ENCODE measurements around the gene NOC3L.
"Not testable (repeated sequence)": the region's sequence is repeated elsewhere in the genome, so short reads cannot be mapped to it uniquely, and the experiment has no call there.

NOC3L gene

DNA sequence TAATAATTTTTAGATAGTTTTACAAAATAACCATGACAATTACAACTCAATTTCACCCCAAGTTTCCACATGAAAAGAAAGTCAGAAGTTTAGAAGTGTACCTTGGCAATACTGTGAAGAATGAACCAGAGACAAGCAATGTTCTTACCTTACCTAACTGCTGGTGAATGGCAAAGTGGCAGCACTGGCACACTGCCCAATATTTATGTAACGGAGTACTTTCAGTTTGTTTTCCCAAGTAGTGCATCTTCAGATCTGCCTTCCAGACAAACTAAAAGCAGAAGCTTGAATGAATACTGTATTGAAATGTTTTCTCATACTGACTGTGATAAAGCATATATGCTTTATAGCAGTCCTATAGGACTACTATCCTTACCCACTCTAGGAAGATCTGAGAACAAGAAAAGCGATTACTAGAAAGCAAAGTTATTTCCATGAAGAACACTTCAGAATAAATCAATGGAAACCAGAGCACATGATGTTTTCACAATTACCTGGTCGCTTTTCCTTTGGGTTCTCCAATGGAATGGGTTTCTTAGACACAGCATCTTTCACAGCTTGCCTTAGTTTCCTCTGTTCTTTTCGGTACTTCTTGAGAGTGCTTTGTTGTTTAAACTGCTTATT is 1.5 kb downstream of the NOC3L start:
- DNase-seq = peak in 1 of 56 donors; percentile 5

DNA sequence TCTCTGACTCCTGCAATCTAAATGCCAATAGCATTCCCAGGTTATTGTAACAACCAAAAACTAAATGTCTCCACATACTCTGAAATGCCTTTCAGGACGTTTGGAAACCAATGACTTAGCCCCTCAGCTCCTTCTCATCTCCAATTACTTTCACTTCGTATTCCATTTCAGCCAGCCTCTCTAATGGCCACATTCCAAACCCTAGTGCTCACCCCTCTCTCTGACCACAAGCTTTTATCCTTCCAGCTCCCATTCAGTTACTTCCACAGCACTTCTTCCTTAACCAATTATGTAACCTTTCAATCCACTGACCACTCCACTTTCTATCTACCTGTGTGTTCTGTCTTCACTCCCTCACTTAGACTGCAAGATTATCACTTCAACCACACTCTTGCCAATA is 4.3 kb downstream of the NOC3L start:
- no peak for DNase-seq

DNA sequence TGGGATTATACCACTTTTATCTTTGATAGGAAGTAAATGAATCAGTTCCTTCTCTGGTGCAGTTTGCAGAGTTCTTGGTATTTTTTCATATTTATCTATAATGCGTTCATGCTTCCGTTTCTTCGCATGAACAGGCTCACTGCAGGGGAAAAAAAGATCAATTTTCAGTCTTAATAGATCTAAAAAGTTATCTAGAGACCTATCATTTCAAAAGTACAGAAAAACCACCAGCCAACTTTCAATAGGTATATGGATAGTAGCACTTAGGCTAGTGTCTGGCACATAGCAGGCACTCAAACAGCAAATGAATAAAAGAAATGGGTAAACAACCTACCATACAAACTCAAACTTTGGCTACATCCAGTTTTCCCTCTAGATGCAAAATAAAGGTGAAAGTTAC is 5.5 kb downstream of the NOC3L start:
- DNase-seq = no peak

DNA sequence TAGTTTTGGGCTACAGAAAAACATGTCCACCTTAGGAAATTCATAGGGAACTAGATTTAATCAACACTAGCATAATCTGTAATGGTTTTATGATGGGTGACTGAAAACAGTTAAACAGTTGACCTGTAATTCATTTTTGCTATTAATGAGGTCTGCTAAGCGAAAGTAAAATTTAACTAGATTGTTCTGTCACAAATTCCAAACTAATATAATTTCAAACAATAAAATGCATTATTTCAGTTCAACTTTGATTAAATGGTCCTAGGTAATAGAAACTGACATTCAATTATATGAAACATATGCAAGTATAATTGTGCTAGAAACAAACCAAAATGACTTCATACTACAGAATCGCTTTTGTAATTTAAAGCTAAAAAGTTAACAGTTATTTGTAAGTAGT is 6.9 kb downstream of the NOC3L start:
- DNase-seq = no peak

DNA sequence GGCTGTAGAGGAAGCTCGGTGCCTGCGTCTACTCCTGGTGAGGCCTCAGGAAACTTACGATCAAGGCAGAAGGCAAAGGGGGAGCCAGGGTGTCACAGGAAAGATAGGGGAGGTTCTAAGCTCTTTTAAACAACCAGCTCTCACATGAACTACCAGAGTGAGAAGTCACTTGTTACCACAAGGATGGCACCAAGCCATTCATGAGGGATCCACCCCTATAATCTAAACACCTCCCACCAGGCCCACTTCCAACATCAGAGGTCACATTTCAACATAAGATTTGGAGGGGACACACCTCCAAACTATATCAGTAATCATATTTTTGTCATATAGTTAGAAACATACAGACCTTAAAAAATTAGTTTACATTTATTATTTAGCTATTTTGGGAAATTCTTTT is 9.4 kb downstream of the NOC3L start:
- no peak for DNase-seq

DNA sequence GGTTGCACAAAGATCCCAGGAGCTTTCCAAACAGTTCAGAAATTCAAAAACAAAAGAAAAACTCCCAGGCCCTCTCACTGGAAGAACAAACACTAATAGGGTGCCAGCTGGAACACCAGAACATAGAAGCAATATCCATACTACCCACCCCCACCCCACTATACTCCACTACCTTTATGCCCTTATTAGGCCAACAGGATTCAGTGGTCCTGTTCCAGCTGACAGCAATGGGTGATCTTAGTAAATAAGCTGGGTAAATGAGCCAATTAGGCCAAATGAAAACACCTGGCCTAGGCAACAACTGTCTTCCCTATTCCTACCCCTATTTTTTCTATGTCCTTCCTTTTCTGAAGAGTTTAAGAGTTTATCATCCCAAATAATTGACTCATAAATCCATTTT is 11.7 kb downstream of the NOC3L start:
- no peak for DNase-seq

DNA sequence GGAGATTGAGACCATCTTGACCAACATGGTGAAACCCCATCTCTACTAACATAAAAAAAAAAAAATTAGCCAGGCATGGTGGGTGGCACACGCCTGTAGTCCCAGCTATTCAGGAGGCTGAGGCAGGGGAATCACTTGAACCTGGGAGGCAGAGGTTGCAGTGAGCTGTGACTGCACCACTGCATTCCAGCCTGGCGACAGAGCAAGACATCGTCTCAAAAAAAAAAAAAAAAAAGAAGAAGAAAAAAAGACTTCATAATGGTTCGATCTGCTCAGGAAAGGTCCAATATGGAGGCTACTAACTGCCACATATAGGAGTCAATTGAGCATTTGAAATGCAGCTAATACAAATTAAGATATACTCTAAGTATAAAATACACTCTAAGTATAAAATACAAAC is 12.2 kb downstream of the NOC3L start:
- DNase-seq = not testable (repeated sequence)

DNA sequence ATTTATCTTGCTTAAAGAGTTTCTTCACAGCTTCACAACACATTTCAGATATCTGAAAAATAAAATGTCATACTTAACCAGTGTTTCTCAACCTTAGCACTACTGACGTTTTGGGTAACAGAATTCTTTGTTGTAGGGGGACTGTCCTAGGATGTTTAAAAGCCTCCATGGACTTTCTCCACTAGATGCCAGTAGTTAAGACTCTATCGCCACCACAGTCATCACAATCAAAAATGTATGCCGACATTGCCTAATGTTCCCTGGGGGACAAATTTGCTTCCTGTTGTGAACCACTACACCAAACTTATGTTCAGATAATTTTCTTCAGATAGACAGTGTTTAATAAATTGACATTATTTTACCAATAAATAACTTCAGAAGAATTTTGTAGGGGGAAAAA is 13.4 kb downstream of the NOC3L start:
- DNase-seq = no peak

DNA sequence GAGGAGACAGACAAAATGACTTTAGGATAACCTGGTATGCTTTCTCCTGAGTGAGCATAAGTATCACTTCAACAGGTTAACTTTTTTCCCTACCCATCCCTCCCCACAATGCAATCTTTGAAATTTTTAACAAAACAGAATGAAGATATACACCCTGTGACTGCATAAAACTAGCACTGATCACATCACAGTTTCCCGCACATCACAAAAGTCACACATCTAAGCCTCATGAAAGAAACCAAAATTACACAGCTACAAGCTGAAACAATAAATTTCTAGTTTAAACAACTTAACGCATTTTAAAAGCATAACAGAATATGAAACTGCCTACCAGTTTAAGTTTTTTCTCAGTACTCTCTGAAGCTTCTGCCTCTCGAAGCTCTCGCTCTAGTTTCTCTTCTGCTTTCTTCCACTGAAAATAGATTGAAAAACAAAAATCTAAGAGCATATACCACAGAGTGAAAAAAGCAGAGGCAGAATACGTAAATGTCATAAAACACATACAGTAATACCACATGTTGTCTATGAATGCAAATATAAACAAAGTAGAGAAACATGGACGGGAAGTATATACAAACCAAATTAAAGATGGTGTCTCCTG is 18.1 kb downstream of the NOC3L start:
- DNase-seq = no peak

DNA sequence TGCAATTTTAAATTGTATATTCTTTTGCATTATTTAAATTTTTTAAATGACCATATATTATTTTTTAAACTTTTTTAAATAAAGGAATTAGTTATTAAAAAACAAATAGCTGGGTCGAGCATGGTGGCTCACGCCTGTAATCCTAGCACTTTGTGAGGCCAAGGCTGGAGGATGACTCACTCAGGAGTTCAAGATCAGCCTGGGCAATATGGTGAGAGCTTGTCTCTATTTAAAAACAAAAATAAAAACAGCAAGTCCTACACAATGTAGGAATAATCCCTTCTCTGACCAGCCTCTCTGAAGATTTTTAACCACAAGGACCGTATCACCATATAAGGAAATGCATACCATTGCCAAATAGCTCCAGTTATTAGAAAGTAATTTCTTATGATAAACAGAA is 19.6 kb downstream of the NOC3L start:
- no peak for DNase-seq

DNA sequence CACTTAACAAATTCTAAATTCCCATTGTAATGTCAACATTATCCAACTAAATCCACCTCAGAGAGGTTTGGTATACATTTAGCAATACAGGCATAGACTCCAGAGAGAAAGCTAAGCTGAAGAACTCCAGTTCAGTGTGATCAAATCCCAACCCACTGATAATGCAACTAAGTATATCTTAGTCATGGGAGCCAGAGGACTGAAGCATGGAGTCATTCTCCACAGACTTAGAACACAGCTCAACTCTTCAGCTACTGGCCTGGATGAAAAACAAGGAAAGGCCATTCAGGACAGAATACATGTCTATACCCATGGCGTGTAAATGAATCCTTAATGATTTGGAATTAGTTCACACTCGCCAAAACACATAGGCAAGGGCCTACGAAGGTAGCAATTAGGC is 27.9 kb downstream of the NOC3L start:
- no peak for DNase-seq

DNA sequence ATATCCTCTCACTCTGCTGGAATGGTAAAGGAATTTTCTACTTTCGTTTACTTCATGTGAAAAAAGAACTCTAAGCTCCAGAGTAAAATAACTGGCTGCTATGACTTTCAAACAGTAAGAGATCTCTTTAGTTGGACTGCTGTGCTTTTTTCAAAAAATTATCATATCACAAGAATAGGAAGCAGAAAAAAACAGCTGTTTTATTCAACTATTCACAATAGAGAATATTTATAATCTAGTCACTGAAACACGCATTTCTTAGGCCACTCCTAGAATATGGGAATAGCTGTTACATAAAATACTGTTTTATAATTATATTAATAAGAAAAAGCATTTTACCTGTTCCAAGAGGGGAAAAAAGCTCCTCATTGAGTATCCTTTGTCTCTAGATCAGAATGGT is 29.7 kb downstream of the NOC3L start:
- no peak for DNase-seq

DNA sequence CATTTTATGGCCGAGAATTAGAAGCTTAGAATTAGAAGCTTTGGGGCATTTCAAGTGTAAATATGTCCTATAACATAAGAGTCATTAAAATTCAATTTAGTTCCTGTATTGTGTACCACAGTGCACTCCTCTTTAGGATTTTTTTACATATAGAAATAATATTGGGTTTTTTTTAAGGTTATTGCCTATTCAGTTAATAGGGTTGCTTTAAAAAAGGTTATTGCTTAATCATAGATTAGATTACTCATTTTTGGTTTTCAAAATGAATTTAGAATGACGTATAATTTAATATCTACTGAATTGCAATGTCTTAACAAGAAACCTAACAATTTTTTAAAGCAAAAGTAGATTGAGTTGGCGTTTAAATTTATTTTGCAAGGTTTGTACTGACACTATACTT is 34.1 kb downstream of the NOC3L start:
- DNase-seq = no peak

DNA sequence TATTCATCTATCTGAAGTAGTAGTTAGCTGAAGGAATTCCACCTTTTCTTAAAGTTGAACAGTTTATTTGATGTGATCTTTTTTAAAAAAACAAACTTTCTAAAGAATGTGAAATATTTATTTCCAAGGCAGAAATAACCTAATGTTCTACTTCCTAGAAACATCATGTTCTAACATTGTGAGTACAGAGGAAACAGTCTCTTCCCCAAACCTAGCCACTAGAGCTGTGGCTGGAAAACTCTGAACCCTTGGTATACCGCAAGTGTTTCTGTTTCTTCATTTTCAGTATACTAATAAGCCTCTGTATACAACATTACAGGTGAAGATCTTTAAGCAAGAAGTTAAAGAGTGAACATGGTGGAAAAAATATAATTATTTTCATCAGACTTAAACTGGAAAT is 35.1 kb downstream of the NOC3L start:
- no peak for DNase-seq

DNA sequence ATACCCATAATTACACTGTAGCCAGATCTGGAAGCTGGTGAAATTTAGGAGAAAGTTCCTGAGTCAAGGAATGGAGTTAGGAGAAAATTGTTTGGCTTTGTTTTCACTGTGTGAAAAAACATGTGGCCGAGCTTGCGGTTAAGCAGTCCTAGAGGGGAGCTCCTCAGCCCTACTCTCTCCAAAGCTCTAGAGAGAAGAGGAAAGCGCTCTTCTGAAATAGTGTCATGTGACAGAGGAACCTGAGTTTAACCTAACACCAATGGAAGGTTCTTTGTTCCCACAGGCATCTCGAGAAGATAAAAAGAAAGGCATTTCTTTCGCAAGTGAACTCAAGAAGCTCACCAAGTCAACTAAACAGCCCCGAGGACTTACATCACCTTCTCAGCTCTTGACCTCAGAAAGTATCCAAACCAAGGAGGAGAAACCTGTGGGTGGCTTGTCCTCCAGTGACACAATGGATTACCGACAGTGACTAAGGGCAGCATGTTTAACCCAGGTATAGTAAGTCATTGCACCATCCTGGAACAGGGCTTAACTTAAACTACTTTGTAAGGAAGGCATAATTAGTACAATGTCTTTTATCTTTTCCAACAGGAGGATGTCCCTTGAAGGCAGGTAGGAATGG is 38.0 kb downstream of the NOC3L start:
- no peak for DNase-seq

DNA sequence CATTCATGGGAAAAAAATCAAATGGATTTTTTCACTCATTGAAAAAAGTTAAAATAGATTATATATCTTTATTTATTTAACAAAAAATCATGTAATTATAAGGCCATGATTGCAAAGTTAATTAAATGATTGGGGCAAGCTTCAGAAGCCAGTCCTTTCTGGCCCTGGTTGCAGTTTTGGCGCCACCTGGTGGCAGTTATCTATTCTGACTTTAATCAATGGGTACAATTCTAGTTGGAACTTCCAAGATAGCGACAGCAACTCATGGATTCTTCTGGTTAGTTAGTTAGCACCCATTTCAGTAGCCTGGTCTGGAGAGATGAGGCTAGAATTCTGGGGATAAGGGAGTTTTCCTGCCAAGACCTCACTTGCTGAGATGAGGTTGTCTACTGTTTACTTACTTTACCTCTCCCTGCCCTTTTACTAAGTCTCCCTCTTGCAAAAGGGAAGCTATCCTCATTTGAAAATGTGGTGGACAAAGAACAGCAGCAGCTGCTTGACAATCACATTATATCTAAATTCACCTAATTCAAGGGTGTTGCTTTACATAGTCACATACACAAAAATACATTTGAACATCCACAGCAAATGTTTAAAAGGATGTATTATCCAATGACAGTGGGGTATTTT is 42.3 kb downstream of the NOC3L start:
- DNase-seq = peak in 42 of 56 donors; percentile 1 to 79 (median 18)

DNA sequence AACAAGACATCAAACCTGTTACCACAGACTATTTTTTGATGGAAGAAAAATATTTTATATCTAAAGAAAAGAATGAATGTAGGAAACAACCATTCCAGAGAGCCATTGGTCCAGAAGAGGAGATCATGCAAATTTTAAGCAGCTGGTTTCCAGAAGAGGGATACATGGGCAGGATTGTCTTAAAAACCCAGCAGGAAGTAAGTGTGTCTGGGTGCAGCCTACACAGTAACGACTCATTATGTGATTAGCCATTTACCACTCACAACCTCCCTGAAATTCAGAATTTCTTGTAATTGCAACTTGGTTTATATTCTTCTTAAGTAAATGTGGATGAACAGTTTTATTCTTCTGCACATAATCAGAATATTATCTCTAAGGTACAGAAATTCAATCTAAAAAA is 46.2 kb downstream of the NOC3L start:
- no peak for DNase-seq

DNA sequence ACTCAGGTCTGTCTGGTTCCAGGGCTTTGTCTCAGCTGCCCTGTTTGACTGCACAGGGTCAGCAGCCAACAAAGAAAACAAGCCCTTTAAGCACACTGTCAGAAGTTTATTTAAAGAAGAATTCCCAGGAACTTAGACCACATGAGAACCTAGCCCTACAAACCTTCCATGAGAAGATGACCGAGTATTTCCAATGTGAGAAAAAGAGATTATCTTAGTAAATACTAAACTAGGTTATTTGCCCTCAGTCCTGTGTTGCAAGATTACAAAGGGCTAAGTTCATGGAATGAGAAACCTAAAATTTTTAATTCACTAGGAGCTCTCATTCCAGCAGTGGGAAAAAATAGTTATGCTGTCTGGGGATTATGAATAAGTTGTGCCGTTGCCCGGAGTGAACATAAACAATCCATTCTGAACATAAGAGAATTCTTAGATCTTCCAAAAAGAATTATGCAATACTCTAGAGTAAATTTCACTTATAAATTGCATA is 46.7 kb downstream of the NOC3L start:
- DNase-seq = no peak

DNA sequence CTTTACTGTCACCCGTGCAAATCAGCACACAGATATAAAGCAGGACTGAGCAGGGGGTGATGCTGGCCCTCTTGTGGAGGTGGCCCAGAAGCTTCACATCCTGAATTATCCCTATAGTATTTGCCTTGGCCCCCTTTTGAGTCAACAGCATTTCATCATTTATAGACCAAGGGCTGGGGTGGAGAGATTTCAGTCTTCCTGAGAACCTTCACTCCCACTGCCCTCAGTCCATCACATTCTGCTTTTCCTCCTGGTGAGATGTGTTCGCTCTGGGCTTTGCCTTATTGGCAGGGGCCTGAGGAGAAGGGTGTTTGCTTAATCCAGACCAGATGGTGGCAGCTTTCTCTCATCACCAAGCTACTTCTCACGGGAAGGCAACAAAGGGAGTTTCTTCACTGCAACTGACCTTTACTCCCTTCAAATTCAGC is 47.7 kb downstream of the NOC3L start:
- no peak for DNase-seq

DNA sequence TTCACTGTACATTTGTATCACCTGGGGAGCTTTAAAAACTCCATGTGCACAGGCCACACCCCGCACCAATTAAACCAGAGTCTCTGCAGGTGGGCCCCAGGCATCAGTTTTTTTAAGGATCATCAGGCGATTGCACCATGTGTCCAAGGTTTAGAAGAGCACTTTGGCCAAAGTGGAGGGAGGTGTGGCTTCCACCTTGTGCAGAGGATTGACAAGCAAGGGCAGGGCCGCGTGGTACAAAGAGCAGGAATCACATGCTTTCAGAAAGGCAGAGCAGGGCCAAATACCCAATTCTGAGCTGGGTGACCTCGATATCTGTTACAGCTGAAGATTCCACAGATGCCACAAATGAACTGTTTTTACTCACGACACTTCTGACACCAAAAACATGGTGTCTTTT is 52.4 kb downstream of the NOC3L start:
- no peak for DNase-seq

DNA sequence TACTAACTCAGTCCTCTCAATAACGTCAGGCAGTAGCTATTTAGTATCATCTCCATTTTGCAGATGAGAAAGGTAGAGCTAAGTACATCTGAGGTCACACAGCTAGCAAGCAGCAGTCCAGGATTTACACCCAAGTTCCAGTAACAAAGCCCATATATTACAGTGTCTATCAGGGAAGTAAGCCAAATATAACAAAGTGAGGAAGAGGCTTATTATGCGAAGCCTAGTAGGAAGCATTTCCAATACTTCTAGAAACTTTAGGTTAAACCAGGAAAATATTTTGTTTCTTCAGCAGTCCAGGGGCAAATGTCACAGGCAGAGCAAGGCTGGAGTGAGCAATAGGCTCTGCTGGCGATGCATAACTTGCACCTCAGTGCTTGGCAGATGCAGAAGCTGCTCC is 53.9 kb downstream of the NOC3L start:
- DNase-seq = no peak

DNA sequence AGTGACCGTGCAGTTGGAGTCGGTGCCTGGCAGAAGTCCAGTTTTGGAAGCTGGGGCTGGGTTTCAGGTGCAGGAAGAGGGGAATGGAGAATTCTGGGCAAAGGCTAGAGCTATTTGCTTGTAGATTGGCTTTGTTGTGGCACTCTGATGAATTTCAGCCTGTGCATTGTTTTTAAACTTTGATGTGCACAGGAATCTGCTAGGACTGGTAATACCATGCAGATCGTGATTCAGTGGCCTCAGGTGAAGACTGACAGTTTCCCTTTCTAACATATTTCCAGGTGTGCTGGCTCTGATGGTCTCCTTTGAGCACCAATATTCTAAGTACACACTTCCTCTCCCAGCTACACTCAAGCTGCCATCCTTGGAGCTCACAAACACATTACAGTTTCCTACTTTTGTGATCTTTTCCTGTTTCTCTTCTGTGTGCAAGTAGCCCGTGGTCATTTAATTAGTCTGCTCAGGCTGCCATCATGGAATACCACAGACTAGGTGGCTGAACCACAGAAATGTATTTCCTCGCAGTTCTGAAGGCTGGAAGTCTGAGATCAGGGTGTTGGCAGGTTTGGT is 55.6 kb downstream of the NOC3L start:
- no peak for DNase-seq
